Measurements from ENCODE around the gene DCXR.

The DCXR gene

GRCh38 chr17:82058855-82059249 lies 21.4 kb upstream of the DCXR start:
- no peak for DNase-seq (ENCODE audit: low read depth)
- H3K4me3 ChIP-seq (ENCODE audit: low read depth, low read length), result no peak overlapping the region
- no peak for TF ChIP-seq CTCF (conservative IDR thresholded peaks at IDR 0.05; ENCODE audit: low read depth, low read length)

DNA sequence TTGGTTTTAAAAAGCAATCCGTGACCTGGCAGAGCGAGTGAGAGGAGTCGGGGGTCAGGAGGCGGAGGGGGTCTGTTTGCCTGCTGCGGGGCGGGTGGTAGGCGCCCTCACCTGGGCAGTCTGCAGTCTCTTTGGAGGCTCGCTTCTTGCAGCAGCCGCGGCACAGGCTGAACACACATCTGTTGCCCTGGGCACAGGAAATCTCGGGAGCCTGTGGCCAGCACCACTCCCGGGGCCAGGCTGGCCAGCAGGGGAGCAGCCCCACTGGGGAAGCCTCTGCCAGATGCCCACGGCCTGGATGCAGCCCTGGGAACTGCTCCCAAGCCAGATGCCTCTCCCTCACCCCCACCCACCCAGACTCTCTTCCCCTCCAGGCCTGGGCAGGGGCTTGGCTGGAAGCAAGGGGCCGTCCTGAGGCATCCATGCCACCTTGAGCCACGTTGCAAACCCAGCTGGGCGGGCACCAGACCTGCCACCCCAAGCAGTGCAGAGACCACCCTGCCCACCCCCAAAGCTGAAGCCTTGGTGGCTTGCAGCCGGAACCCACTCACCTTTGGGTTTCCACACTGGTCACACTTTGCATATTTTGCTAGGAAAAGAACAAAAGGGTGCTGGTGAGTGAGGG lies 20.8 kb upstream of the DCXR start:
- no peak overlapping the region for H3K4me3 ChIP-seq (ENCODE audit: low read depth, low read length)
- no peak for DNase-seq (ENCODE audit: low read depth)
- TF ChIP-seq CTCF (conservative IDR thresholded peaks at IDR 0.05; ENCODE audit: low read depth, low read length), result no peak

- no peak for TF ChIP-seq CTCF (conservative IDR thresholded peaks at IDR 0.05; ENCODE audit: low read depth, low read length)
Observed at GRCh38 chr17:82056729-82057621, 19.5 kb upstream of the DCXR start.

GRCh38 chr17:82055965-82056728 lies 18.6 kb upstream of the DCXR start:
- no peak overlapping the region for H3K4me3 ChIP-seq (ENCODE audit: low read depth, low read length)
- DNase-seq (ENCODE audit: low read depth), result no peak
- no peak for TF ChIP-seq CTCF (conservative IDR thresholded peaks at IDR 0.05; ENCODE audit: low read depth, low read length)

More at GRCh38 chr17:82056729-82057621, 19.5 kb upstream of the DCXR start:
- H3K4me3 ChIP-seq (ENCODE audit: low read depth, low read length), result no peak overlapping the region
- DNase-seq (ENCODE audit: low read depth), result no peak

- TF ChIP-seq CTCF (conservative IDR thresholded peaks at IDR 0.05; ENCODE audit: low read depth, low read length), result no peak
- no peak overlapping the region for H3K4me3 ChIP-seq (ENCODE audit: low read depth, low read length)
- no peak for DNase-seq (ENCODE audit: low read depth)
Observed at GRCh38 chr17:82055023-82055964, 17.8 kb upstream of the DCXR start.

DNA sequence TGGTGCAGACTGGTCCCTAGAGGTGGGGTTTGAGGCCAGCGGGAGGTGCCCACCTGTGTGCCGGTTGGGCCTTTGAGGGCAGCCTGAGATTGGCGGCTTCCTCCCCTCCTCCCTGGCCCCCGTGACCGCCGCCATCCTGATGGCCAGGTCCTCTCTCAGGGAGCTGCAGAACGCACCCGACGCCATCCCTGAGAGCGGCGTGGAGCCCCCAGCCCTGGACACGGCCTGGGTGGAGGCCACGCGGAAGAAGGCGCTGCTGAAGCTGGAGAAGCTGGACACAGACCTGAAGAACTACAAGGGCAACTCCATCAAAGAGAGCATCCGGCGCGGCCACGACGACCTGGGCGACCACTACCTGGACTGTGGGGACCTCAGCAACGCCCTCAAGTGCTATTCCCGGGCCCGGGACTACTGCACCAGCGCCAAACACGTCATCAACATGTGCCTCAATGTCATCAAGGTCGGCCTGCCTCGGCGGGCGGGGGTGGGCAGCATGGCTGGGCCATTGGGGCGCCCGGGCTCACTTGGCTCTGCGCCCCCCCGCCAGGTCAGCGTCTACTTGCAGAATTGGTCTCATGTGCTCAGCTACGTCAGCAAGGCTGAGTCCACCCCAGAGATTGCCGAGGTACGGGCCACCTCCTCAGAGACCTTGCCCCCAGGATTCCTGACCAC lies 17.0 kb upstream of the DCXR start:
- DNase-seq (ENCODE audit: low read depth), result no peak
- no peak for TF ChIP-seq CTCF (conservative IDR thresholded peaks at IDR 0.05; ENCODE audit: low read depth, low read length)
- no peak overlapping the region for H3K4me3 ChIP-seq (ENCODE audit: low read depth, low read length)

All from choroid plexus epithelial cell (primary cell).